ENCODE results near the gene GUCA2A.

GUCA2A gene

DNA sequence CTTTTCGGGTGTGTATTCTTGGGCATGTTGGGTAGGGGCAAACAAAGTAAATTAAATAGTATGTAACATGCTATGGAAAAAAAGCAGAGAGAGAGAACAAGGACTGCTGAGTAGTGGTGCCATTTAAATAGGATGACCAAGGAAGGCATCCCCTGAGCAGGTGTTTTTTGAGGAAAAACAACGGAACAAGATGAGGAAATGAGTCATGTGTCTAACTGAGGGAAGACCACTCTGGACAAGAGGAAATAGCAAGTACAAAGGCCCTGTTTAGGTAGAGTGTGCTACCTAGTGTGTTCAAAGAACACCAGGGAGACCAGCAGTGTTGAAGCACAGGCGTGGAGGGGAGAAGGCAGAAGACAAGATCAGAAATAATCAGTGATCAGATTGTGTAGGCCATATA lies 20.1 kb upstream of the GUCA2A start:
- Mint-ChIP-seq H3K9me3 (no peaks in the 10 kb centered on the region), H3K27ac (no peak overlapping the region)
- CTCF ChIA-PET, result interaction anchor here (2.1 kb wide), 1 partner anchor 11 kb away, joined by 8 read pairs; no protein-coding TSS in a partner anchor

GRCh38 chr1:42183957-42184268 lies 19.4 kb upstream of the GUCA2A start:
- CTCF ChIA-PET, result interaction anchor here (2.1 kb wide), 1 partner anchor 11 kb away, joined by 8 read pairs; no protein-coding TSS in a partner anchor
- Mint-ChIP-seq H3K4me1 (no peaks in the 10 kb centered on the region), H3K27ac (no peak overlapping the region), H3K36me3 (peaks cover 15% of the 10 kb centered on the region), H3K4me3 (no peak overlapping the region), H3K9me3 (no peaks in the 10 kb centered on the region), H3K27me3 (no peaks in the 10 kb centered on the region)
- no peak for DNase-seq

More for the DNA sequence above, 20.1 kb upstream of the GUCA2A start:
- Mint-ChIP-seq H3K36me3 (peaks cover 17% of the 10 kb centered on the region), H3K4me3 (no peak overlapping the region), H3K4me1 (no peaks in the 10 kb centered on the region), H3K27me3 (no peaks in the 10 kb centered on the region)
- no peak for DNase-seq

DNA sequence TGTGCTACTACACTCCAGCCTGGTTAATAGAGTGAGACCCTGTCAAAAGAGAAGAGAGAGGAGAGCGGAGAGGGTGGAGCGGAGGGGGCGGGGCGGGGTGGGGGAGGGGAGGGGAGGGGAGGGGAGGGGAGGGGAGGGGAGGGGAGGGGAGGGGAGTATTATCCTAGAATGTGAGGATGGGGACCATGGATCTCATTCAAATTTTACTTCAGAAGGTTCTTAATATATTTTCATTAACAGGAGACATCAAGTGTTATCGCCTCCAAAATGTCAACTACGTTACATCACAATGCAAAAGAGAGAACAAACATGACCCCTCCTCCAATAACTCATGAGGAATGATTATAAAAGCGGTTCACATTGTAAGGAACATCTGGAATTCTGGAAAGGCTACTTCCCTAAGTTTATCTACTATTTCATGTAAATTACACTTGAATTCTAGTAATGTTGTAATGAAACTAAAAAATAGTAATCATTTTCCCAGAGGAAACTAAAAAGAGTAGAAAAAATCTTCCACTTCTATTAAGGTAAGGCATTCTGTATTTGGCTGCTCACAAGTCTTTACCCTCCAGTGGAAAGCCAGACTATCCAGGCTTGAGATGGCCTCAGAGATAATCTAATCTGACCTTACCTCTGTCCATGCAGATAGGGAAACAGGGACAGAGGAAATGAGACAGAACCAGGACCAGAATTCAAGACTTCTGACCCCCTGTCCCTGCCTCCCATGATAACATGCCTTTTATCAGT lies 18.8 kb upstream of the GUCA2A start:
- CTCF ChIA-PET, result interaction anchor here (1.0 to 2.1 kb wide), 2 partner anchors 10 kb away, joined by 5 to 8 read pairs; no protein-coding TSS in a partner anchor
- Mint-ChIP-seq H3K36me3 (peaks cover 15% of the 10 kb centered on the region), H3K27ac (no peak overlapping the region), H3K4me1 (no peaks in the 10 kb centered on the region), H3K4me3 (no peak overlapping the region), H3K27me3 (no peaks in the 10 kb centered on the region), H3K9me3 (no peaks in the 10 kb centered on the region)
- DNase-seq, result no peak

DNA sequence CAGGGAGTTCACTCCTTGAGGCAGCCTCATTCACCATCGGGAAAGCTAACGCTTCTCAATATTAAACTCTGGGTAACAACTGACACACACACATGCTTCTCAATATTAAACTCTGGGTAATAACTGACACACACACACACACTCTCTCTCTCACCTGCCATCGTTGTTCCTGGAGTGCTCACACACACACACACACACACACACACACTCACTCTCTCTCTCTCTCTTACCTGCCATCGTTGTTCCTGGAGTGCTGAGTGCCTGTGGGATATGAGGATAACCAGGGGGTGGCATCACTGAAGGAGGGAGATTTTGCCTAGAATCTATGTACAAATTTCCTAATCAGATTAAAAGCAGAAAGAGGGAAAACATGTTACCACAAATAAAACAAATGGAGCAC lies 17.1 kb upstream of the GUCA2A start:
- Mint-ChIP-seq H3K4me1 (no peaks in the 10 kb centered on the region), H3K27me3 (no peaks in the 10 kb centered on the region), H3K36me3 (peaks cover 14% of the 10 kb centered on the region), H3K27ac (no peak overlapping the region), H3K4me3 (no peak overlapping the region), H3K9me3 (no peaks in the 10 kb centered on the region)
- CTCF ChIA-PET, result no interaction called here
- DNase-seq, result no peak

GRCh38 chr1:42179900-42180329 lies 15.4 kb upstream of the GUCA2A start:
- Mint-ChIP-seq H3K4me1 (no peaks in the 10 kb centered on the region), H3K4me3 (no peak overlapping the region), H3K36me3 (peaks cover 7% of the 10 kb centered on the region), H3K9me3 (no peaks in the 10 kb centered on the region), H3K27ac (no peak overlapping the region), H3K27me3 (no peaks in the 10 kb centered on the region)
- no peak for DNase-seq
- CTCF ChIA-PET, result no interaction called here

GRCh38 chr1:42179275-42179674 lies 14.7 kb upstream of the GUCA2A start:
- peaks cover 5% of the 10 kb centered on the region for H3K36me3 Mint-ChIP-seq
- CTCF ChIA-PET, result interaction anchor here (0.7 kb wide), 1 partner anchor 666 kb away, joined by 3 read pairs; no protein-coding TSS in a partner anchor
- no peaks in the 10 kb centered on the region for H3K4me1 Mint-ChIP-seq
- DNase-seq, result no peak
- no peaks in the 10 kb centered on the region for H3K9me3 Mint-ChIP-seq
- H3K27me3 Mint-ChIP-seq, result no peaks in the 10 kb centered on the region
- H3K27ac Mint-ChIP-seq, result no peak overlapping the region
- no peak overlapping the region for H3K4me3 Mint-ChIP-seq

- Mint-ChIP-seq H3K27ac (no peak overlapping the region), H3K27me3 (no peaks in the 10 kb centered on the region), H3K36me3 (peaks cover 5% of the 10 kb centered on the region), H3K4me3 (no peak overlapping the region), H3K9me3 (no peaks in the 10 kb centered on the region), H3K4me1 (no peaks in the 10 kb centered on the region)
- DNase-seq, result no peak
- CTCF ChIA-PET, result interaction anchor here (1.2 kb wide), 1 partner anchor 168 kb away, joined by 3 read pairs; no protein-coding TSS in a partner anchor
Measured at GRCh38 chr1:42178249-42178648, 13.7 kb upstream of the GUCA2A start.

- Mint-ChIP-seq H3K36me3 (peaks cover 4% of the 10 kb centered on the region), H3K27me3 (no peaks in the 10 kb centered on the region), H3K4me3 (no peak overlapping the region), H3K9me3 (no peaks in the 10 kb centered on the region), H3K27ac (no peak overlapping the region), H3K4me1 (no peaks in the 10 kb centered on the region)
- DNase-seq, result no peak
- CTCF ChIA-PET, result interaction anchor here (0.6 to 1.2 kb wide), 3 partner anchors 89 to 168 kb away, joined by 3 to 6 read pairs (median 3); no protein-coding TSS in a partner anchor
Measured at GRCh38 chr1:42177541-42177981, 13.0 kb upstream of the GUCA2A start.

DNA sequence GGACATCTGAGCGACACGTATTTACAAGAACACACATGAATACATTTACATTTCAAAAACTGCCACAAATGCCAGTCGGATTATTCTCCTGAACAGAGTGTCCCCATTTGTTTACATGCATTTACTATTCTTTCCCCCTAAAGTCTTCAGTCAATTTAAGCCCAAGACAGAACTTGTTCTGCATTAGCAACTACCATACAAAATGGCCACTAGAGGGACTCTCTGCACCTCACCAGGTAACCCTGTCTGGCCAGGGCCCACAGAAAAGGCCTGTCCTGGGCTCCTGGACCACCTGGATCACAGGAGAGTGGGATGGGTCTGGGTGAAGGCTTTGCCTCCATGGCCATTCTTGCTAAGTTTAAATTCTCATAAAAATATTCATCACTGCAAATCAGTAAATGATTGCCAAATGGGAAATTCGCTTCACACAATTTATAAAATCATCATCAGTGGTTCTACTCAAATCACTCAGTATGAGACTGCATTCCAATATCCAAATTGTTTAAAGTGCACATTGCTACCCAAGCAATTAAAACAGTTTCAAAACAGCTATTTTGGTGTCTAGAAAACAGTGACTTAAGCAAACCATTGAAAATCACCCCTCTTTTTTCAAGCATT lies 12.5 kb upstream of the GUCA2A start:
- no peaks in the 10 kb centered on the region for H3K9me3 Mint-ChIP-seq
- no peaks in the 10 kb centered on the region for H3K4me1 Mint-ChIP-seq
- no peak overlapping the region for H3K27ac Mint-ChIP-seq
- no peaks in the 10 kb centered on the region for H3K27me3 Mint-ChIP-seq
- H3K36me3 Mint-ChIP-seq, result peaks cover 4% of the 10 kb centered on the region
- CTCF ChIA-PET, result interaction anchor here (0.6 to 1.2 kb wide), 3 partner anchors 89 to 169 kb away, joined by 3 to 6 read pairs (median 3); no protein-coding TSS in a partner anchor
- DNase-seq, result peak; percentile 46
- no peak overlapping the region for H3K4me3 Mint-ChIP-seq

GRCh38 chr1:42175314-42176054 lies 10.9 kb upstream of the GUCA2A start:
- Mint-ChIP-seq H3K27me3 (no peaks in the 10 kb centered on the region), H3K4me1 (no peaks in the 10 kb centered on the region), H3K36me3 (peaks cover 4% of the 10 kb centered on the region), H3K27ac (no peak overlapping the region), H3K4me3 (no peak overlapping the region), H3K9me3 (no peaks in the 10 kb centered on the region)
- CTCF ChIA-PET, result interaction anchor here (1.3 to 2.9 kb wide), 5 partner anchors 18 to 364 kb away, joined by 3 to 12 read pairs (median 3); no protein-coding TSS in a partner anchor
- no peak for DNase-seq

GRCh38 chr1:42173961-42174735 lies 9.6 kb upstream of the GUCA2A start:
- H3K27ac Mint-ChIP-seq, result no peak overlapping the region
- CTCF ChIA-PET, result interaction anchor here (0.7 to 2.9 kb wide), 41 partner anchors 9 to 682 kb away, joined by 3 to 29 read pairs (median 4); partner anchors contain the start of gene GUCA2B
- H3K4me1 Mint-ChIP-seq, result no peaks in the 10 kb centered on the region
- H3K27me3 Mint-ChIP-seq, result no peaks in the 10 kb centered on the region
- peaks cover 2% of the 10 kb centered on the region for H3K36me3 Mint-ChIP-seq
- no peaks in the 10 kb centered on the region for H3K9me3 Mint-ChIP-seq
- H3K4me3 Mint-ChIP-seq, result no peak overlapping the region
- no peak for DNase-seq

- Mint-ChIP-seq H3K4me3 (no peak overlapping the region), H3K9me3 (no peaks in the 10 kb centered on the region), H3K4me1 (no peaks in the 10 kb centered on the region), H3K36me3 (peaks cover 2% of the 10 kb centered on the region), H3K27ac (no peak overlapping the region), H3K27me3 (no peaks in the 10 kb centered on the region)
- CTCF ChIA-PET, result interaction anchor here (0.6 to 2.9 kb wide), 41 partner anchors 9 to 681 kb away, joined by 3 to 29 read pairs (median 4); partner anchors contain the start of gene GUCA2B
- peak; percentile 74 for DNase-seq
Measured at GRCh38 chr1:42173155-42173933, 8.8 kb upstream of the GUCA2A start.
